PC-9 (cell line): ENCODE measurements around the gene CXCL12.

Experiments used
- CTCF ChIP-seq: fragments of 200-600 bp; sonication (generic); conservative IDR thresholded peaks from 2 replicates; pipeline ENCODE4 v1.6.1; 2017; ENCODE audit warnings: mixed run types, antibody characterized with exemption, mild to moderate bottlenecking, moderate library complexity
- EZH2 ChIP-seq: fragments of 200-600 bp; sonication (generic); IDR thresholded peaks from 2 replicates; pipeline ENCODE4 v1.8.0; 2017; ENCODE audit warnings: antibody characterized with exemption, low read depth

GRCh38 chr10:44424957-44425356 is 40.1 kb upstream of the CXCL12 start:
- TF ChIP-seq CTCF (no peak), EZH2 (no peak)
